Neural progenitor cell (in vitro differentiated cells): ENCODE data around the gene ZNF575.

Source experiments
- CTCF ChIP-seq: fragments of 200-600 bp; sonication (generic); IDR thresholded peaks from 2 replicates; pipeline ENCODE4 v1.5.1; 2017; ENCODE audit warnings: antibody characterized with exemption, mild to moderate bottlenecking
- EZH2 ChIP-seq: fragments of 200-600 bp; sonication (generic); IDR thresholded peaks from 2 replicates; pipeline ENCODE4 v1.6.1; 2017; ENCODE audit warnings: antibody characterized with exemption, mild to moderate bottlenecking, moderate library complexity
- EZH2phosphoT487 ChIP-seq: fragments of 200-600 bp; sonication (generic); IDR thresholded peaks from 2 replicates; pipeline ENCODE4 v1.6.1; 2017; ENCODE audit warnings: antibody characterized with exemption

GRCh38 chr19:43503501-43504425, 29.2 kb upstream of the ZNF575 start:
- peak; percentile 60 for TF ChIP-seq CTCF
- TF ChIP-seq EZH2 = no peak
- no peak for TF ChIP-seq EZH2phosphoT487
